ENCODE results near the gene HIGD1B.
A peak's percentile ranks its signal among the peaks of the same experiment; 100 is the strongest.
"Not testable (repeated sequence)": the region's sequence is repeated elsewhere in the genome, so short reads cannot be mapped to it uniquely, and the experiment has no call there.

HIGD1B gene

GRCh38 chr17:44807817-44808155 lies 39.9 kb upstream of the HIGD1B start:
- Histone ChIP-seq H3K4me3 (no peak overlapping the region), H3K9me3 (no peaks in the 10 kb centered on the region), H3K4me1 (peaks cover 0 to 43% (median 12%) of the 10 kb centered on the region in 4 donors), H3K36me3 (peaks cover 0 to 9% (median 8%) of the 10 kb centered on the region in 3 donors), H3K27me3 (no peaks in the 10 kb centered on the region), H3K27ac (no peak overlapping the region)
- intact Hi-C loops (cut with DNase I; ENCODE audit: low total_unique reads), result no loop called here
- no peak for DNase-seq
- TF ChIP-seq CTCF (IDR thresholded peaks at IDR 0.05), result no peak

GRCh38 chr17:44808156-44808555 lies 39.5 kb upstream of the HIGD1B start:
- intact Hi-C loops (cut with DNase I; ENCODE audit: low total_unique reads), result no loop called here

DNA sequence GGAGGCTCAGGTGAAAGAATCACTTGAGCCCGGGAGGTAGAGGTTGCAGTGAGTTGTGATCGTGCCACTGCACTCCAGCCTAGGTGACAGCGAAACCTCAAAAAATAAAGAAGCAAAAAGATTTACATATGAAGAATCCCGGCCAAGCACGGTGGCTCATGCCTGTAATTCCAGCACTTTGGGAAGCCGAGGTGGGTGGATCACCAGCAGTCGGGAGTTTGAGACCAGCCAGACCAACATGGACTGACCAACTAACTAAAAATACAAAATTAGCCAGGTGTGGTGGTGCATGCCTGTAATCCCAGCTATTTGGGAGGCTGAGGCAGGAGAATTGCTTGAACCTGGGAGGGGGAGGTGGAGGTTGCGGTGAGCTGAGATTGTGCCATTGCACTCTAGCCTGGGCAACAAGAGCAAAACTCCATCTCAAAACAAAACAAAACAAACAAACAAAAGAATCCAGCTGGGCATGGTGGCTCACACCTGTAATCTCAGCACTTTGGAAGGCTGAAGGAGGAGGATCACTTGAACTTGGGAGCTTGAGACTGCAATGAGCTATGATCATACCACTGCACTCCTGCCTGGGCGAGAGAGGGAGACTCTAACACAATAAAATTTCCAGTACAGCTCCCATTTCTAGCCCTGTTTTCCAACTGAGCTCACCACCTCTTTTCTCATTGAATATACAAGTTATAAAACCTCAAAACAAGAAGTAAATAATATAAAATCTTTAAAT lies 38.9 kb upstream of the HIGD1B start:
- intact Hi-C loops (cut with DNase I; ENCODE audit: low total_unique reads); H3K27ac ChIP-seq; H3K36me3 ChIP-seq; H3K4me3 ChIP-seq; H3K27me3 ChIP-seq; DNase-seq; H3K9me3 ChIP-seq: not testable (repeated sequence)
- peaks cover 0 to 37% (median 14%) of the 10 kb centered on the region in 4 donors for H3K4me1 ChIP-seq

More at GRCh38 chr17:44808156-44808555, 39.5 kb upstream of the HIGD1B start:
- Histone ChIP-seq H3K27ac (no peak overlapping the region), H3K9me3 (no peaks in the 10 kb centered on the region), H3K4me1 (peaks cover 0 to 43% (median 13%) of the 10 kb centered on the region in 4 donors), H3K36me3 (peaks cover 0 to 9% (median 8%) of the 10 kb centered on the region in 3 donors), H3K27me3 (no peaks in the 10 kb centered on the region), H3K4me3 (no peak overlapping the region)
- no peak for DNase-seq
- TF ChIP-seq CTCF (IDR thresholded peaks at IDR 0.05), result no peak

GRCh38 chr17:44812263-44812662 lies 35.4 kb upstream of the HIGD1B start:
- Histone ChIP-seq H3K36me3 (no peaks in the 10 kb centered on the region), H3K27me3 (no peaks in the 10 kb centered on the region), H3K9me3 (no peaks in the 10 kb centered on the region), H3K4me1 (peaks cover 0 to 27% (median 11%) of the 10 kb centered on the region in 4 donors), H3K4me3 (no peak overlapping the region), H3K27ac (peak overlapping the region; percentile 56 to 65)
- DNase-seq, result no peak
- intact Hi-C loops (cut with DNase I; ENCODE audit: low total_unique reads), result no loop called here
- no peak for TF ChIP-seq CTCF (IDR thresholded peaks at IDR 0.05)

DNA sequence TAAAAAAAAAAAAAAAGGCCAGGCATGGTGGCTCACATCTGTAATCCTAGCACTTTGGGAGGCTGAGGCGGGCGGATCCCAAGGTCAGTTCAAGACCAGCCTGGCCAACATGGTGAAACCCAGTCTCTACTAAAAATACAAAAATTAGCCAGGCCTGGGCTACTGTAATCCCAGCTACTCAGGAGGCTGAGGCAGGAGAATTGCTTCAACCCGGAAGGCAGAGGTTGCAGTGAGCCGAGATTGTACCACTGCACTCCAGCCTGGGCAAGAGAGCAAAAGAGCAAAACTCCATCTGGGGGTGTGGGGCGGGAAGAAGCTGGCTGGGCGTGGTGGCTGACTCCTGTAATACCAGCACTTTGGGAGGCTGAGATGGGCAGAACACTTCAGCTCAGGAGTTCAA lies 29.2 kb upstream of the HIGD1B start:
- DNase-seq; H3K27me3 ChIP-seq; H3K9me3 ChIP-seq; H3K4me3 ChIP-seq; H3K27ac ChIP-seq; intact Hi-C loops (cut with DNase I; ENCODE audit: low total_unique reads); H3K36me3 ChIP-seq: not testable (repeated sequence)
- peaks cover 0 to 28% (median 2%) of the 10 kb centered on the region in 4 donors for H3K4me1 ChIP-seq

GRCh38 chr17:44820631-44821212 lies 27.0 kb upstream of the HIGD1B start:
- no peaks in the 10 kb centered on the region for H3K27me3 ChIP-seq
- DNase-seq, result no peak
- H3K4me3 ChIP-seq, result no peak overlapping the region
- no peak for TF ChIP-seq CTCF (IDR thresholded peaks at IDR 0.05)
- peak overlapping the region in 1 of 2 donors; percentile 29 for H3K27ac ChIP-seq
- H3K9me3 ChIP-seq, result no peaks in the 10 kb centered on the region
- no peaks in the 10 kb centered on the region for H3K36me3 ChIP-seq
- intact Hi-C loops (cut with DNase I; ENCODE audit: low total_unique reads), result no loop called here
- peaks cover 0 to 28% (median 2%) of the 10 kb centered on the region in 4 donors for H3K4me1 ChIP-seq

GRCh38 chr17:44825236-44825635 lies 22.4 kb upstream of the HIGD1B start:
- H3K4me3 ChIP-seq; intact Hi-C loops (cut with DNase I; ENCODE audit: low total_unique reads); H3K9me3 ChIP-seq; H3K27me3 ChIP-seq; DNase-seq; H3K27ac ChIP-seq; H3K36me3 ChIP-seq: not testable (repeated sequence)
- peaks cover 0 to 44% (median 9%) of the 10 kb centered on the region in 4 donors for H3K4me1 ChIP-seq

All from tibial artery (tissue), 4 donors.